Measurements from ENCODE around the gene ARAP2.

- TF ChIP-seq CTCF (IDR thresholded peaks at IDR 0.05) (no peak), POLR2A (IDR thresholded peaks at IDR 0.05) (no peak)
These were observed 29.4 kb downstream of the ARAP2 start for GRCh38 chr4:36214735-36215485.
